ENCODE data around the gene CCNY. TPM values are rescaled to one million over a fixed set of nuclear protein-coding genes. Genes with fewer than 3 reads are reported as not detected.
A peak's percentile ranks its signal among the peaks of the same experiment; 100 is the strongest.

The CCNY gene
- total and polyA plus RNA-seq, 8 donors, result 10.6 to 41.7 (median 26.6) TPM

GRCh38 chr10:35592441-35592840 is 256.1 kb downstream of the CCNY start:
- no peaks in the 10 kb centered on the region for H3K27me3 ChIP-seq
- FAIRE-seq (no peak), DNase-seq (no peak), ATAC-seq (no peak)
- H3K4me1 ChIP-seq, result no peaks in the 10 kb centered on the region
- no peak overlapping the region for H3K4me3 ChIP-seq
- 78 to 88% methylated on average over 4 of the region's 4 CpGs for WGBS, 2 donors
- H3K27ac ChIP-seq, result no peak overlapping the region
- H3K9me3 ChIP-seq, result no peaks in the 10 kb centered on the region
- TF ChIP-seq CTCF (IDR thresholded peaks at IDR 0.05), result no peak
- H3K36me3 ChIP-seq, result no peaks in the 10 kb centered on the region
- intact Hi-C loops (cut with DNase I), result no loop called here

- ATAC-seq, result no peak
- no peak for TF ChIP-seq CTCF (IDR thresholded peaks at IDR 0.05)
These were observed 258.1 kb downstream of the CCNY start for GRCh38 chr10:35594115-35595079.

GRCh38 chr10:35595106-35595505 is 258.8 kb downstream of the CCNY start:
- H3K36me3 ChIP-seq, result no peaks in the 10 kb centered on the region
- H3K9me3 ChIP-seq, result no peaks in the 10 kb centered on the region
- no peaks in the 10 kb centered on the region for H3K27me3 ChIP-seq
- no peak overlapping the region for H3K27ac ChIP-seq
- no peaks in the 10 kb centered on the region for H3K4me1 ChIP-seq
- TF ChIP-seq CTCF (IDR thresholded peaks at IDR 0.05), result no peak
- FAIRE-seq (no peak), DNase-seq (no peak), ATAC-seq (no peak)
- intact Hi-C loops (cut with DNase I), result no loop called here
- 28 to 32% methylated on average over 3 of the region's 3 CpGs for WGBS, 2 donors
- H3K4me3 ChIP-seq, result no peak overlapping the region

More at GRCh38 chr10:35594115-35595079, 258.1 kb downstream of the CCNY start:
- H3K27me3 ChIP-seq, result no peaks in the 10 kb centered on the region
- no peaks in the 10 kb centered on the region for H3K9me3 ChIP-seq
- no peak for DNase-seq
- 53 to 61% methylated on average over 14 of the region's 14 CpGs for WGBS, 2 donors
- FAIRE-seq, result no peak
- H3K4me3 ChIP-seq, result no peak overlapping the region
- H3K36me3 ChIP-seq, result no peaks in the 10 kb centered on the region
- no peaks in the 10 kb centered on the region for H3K4me1 ChIP-seq
- no peak overlapping the region for H3K27ac ChIP-seq
- intact Hi-C loops (cut with DNase I), result no loop called here

- H3K36me3 ChIP-seq, result no peaks in the 10 kb centered on the region
- H3K9me3 ChIP-seq, result no peaks in the 10 kb centered on the region
- ATAC-seq (peak in 2 of 4 donors; percentile 47 to 59), DNase-seq (peak in 1 of 6 donors; percentile 19), FAIRE-seq (no peak)
- H3K4me3 ChIP-seq, result no peak overlapping the region
- TF ChIP-seq CTCF (IDR thresholded peaks at IDR 0.05), result peak in 1 of 4 donors; percentile 11
- WGBS, 2 donors, result 7 to 11% methylated on average over 6 of the region's 6 CpGs
- intact Hi-C loops (cut with DNase I), result no loop called here
- no peaks in the 10 kb centered on the region for H3K27me3 ChIP-seq
- H3K4me1 ChIP-seq, result no peaks in the 10 kb centered on the region
- no peak overlapping the region for H3K27ac ChIP-seq
These were observed 262.1 kb downstream of the CCNY start for GRCh38 chr10:35598379-35598778.

- DNase-seq (no peak), FAIRE-seq (no peak), ATAC-seq (no peak)
- intact Hi-C loops (cut with DNase I), result no loop called here
- no peak overlapping the region for H3K4me3 ChIP-seq
- H3K36me3 ChIP-seq, result no peaks in the 10 kb centered on the region
- 57 to 69% methylated on average over 2 of the region's 2 CpGs for WGBS, 2 donors
- no peaks in the 10 kb centered on the region for H3K9me3 ChIP-seq
- H3K27me3 ChIP-seq, result no peaks in the 10 kb centered on the region
- H3K27ac ChIP-seq, result no peak overlapping the region
- H3K4me1 ChIP-seq, result no peaks in the 10 kb centered on the region
- TF ChIP-seq CTCF (IDR thresholded peaks at IDR 0.05), result no peak
These were observed 263.9 kb downstream of the CCNY start for GRCh38 chr10:35600193-35600592.
